Calu3 (cell line): ENCODE data around the gene NUDT22. TPM values are rescaled to one million over a fixed set of nuclear protein-coding genes. Genes with fewer than 3 reads are reported as not detected.

Source experiments
- BruUV-seq: library from RNA; stranded (reverse); fragments of 400-500 nt; replicated peaks from 2 replicates; lab custom pipeline; 2021; lab: Mats Ljungman, UMichigan
- CTCF ChIA-PET: fragments of 300-600 bp; sonication (Branson Sonifier 250); formaldehyde crosslinking; loops from one replicate; lab custom pipeline; 2022; ENCODE audit warnings: antibody characterized with exemption; lab: Charles Lee
- DNase-seq: peaks from one replicate; pipeline ENCODE4 v3.0.0; 2022
- H3K27ac Mint-ChIP-seq: one replicate; pipeline ENCODE4 v1.8.0; 2022; ENCODE audit warnings: mixed read lengths; ENCODE audit not compliant: unreplicated experiment
- H3K27me3 Mint-ChIP-seq: one replicate; pipeline ENCODE4 v1.8.0; 2022; ENCODE audit warnings: mixed read lengths; ENCODE audit not compliant: unreplicated experiment
- H3K36me3 Mint-ChIP-seq: one replicate; pipeline ENCODE4 v1.8.0; 2022; ENCODE audit warnings: mild to moderate bottlenecking, moderate library complexity, mixed read lengths; ENCODE audit not compliant: insufficient read depth, unreplicated experiment
- H3K4me1 Mint-ChIP-seq: one replicate; pipeline ENCODE4 v1.8.0; 2022; ENCODE audit warnings: mild to moderate bottlenecking, low read depth, mixed read lengths; ENCODE audit not compliant: unreplicated experiment
- H3K4me3 Mint-ChIP-seq: one replicate; pipeline ENCODE4 v1.8.0; 2022; ENCODE audit warnings: mild to moderate bottlenecking, low read depth, moderate library complexity, mixed read lengths; ENCODE audit not compliant: unreplicated experiment
- H3K9me3 Mint-ChIP-seq: one replicate; pipeline ENCODE4 v1.8.0; 2022; ENCODE audit warnings: low read depth, mixed read lengths; ENCODE audit not compliant: unreplicated experiment
- intact Hi-C: fragments of 100-400 bp; cut with micrococcal nuclease; formaldehyde crosslinking; loops from one replicate; pipeline ENCODE4 v1.10.0; 2022; ENCODE audit not compliant: unreplicated experiment
- total RNA-seq: library from RNA; stranded (reverse); gene quantifications from 2 replicates; pipeline ENCODE4 v1.2.3, GENCODE V29; 2022
- TF ChIP-seq, protein P1 (sequence below): fragments of 200-600 bp; IDR thresholded peaks from one replicate; pipeline ENCODE4 v1.8.0; 2022; ENCODE audit warnings: antibody characterized with exemption; ENCODE audit not compliant: unreplicated experiment

Gene NUDT22
- total RNA-seq, 1 experiment from 2014 or later: 58.7 TPM

DNA sequence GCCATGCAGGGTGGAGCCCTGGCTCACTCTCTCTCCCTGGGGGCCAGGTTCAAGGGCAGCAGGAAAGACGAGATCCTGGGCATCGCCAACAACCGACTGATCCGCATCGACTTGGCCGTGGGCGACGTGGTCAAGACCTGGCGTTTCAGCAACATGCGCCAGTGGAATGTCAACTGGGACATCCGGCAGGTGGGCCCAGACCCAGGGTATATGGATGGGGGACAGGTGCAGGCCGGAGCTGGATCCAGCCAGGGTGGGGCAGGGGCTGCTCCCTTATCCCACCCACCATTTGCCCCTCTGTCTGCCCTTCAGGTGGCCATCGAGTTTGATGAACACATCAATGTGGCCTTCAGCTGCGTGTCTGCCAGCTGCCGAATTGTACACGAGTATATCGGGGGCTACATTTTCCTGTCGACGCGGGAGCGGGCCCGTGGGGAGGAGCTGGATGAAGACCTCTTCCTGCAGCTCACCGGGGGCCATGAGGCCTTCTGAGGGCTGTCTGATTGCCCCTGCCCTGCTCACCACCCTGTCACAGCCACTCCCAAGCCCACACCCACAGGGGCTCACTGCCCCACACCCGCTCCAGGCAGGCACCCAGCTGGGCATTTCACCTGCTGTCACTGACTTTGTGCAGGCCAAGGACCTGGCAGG lies 2.9 kb upstream of the NUDT22 start:
- Mint-ChIP-seq H3K27me3 (no peaks in the 10 kb centered on the region), H3K9me3 (no peaks in the 10 kb centered on the region), H3K27ac (peak overlapping the region; percentile 39), H3K36me3 (peaks cover 93% of the 10 kb centered on the region), H3K4me1 (peaks cover 15% of the 10 kb centered on the region), H3K4me3 (no peak overlapping the region)
- no TSS peak for BruUV-seq
- DNase-seq: no peak
- intact Hi-C loops: no loop called here
- CTCF ChIA-PET: interaction anchor here (0.7 to 1.4 kb wide), 2 partner anchors 15 to 27 kb away, joined by 3 to 5 read pairs; no protein-coding TSS in a partner anchor
- TF ChIP-seq, protein P1, sequence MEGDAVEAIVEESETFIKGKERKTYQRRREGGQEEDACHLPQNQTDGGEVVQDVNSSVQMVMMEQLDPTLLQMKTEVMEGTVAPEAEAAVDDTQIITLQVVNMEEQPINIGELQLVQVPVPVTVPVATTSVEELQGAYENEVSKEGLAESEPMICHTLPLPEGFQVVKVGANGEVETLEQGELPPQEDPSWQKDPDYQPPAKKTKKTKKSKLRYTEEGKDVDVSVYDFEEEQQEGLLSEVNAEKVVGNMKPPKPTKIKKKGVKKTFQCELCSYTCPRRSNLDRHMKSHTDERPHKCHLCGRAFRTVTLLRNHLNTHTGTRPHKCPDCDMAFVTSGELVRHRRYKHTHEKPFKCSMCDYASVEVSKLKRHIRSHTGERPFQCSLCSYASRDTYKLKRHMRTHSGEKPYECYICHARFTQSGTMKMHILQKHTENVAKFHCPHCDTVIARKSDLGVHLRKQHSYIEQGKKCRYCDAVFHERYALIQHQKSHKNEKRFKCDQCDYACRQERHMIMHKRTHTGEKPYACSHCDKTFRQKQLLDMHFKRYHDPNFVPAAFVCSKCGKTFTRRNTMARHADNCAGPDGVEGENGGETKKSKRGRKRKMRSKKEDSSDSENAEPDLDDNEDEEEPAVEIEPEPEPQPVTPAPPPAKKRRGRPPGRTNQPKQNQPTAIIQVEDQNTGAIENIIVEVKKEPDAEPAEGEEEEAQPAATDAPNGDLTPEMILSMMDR: no peak

DNA sequence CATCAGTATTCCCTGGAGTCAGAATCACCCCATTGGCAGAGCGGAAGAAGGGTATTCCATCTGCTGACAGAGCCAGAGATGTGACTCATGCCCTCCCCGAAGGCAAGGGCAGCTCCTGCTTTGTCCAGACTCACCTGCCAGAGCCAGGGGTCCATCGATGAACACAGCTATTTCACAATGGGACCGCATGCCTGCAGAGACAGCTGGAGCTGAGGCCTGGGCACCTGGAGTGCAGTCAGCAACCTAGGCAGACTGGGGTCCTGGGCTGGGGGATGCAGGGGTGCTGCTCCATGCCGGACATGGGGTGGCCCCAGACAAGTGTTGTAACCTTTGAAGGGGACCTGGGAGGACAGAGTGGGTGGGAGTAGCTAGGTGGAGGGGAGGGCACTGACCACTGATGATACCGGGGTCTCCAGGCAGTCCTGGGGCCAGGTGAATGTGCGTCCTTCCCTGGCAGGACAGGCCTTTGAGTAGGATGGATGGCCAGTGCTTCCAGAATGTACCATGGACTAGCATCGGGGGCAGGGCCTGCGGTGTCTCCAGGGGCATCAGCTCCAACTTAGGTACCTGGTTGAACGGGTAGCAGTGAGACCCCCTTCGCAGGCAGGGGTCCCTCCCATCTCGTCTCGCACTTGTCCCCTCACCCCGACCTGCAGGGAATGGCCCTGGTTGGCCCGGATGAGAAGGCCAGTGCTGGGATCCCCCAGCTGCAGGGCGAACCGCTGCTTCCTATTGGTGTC lies 1.8 kb upstream of the NUDT22 start:
- DNase-seq: no peak
- peak overlapping the region; percentile 79 for H3K4me3 Mint-ChIP-seq
- H3K27ac Mint-ChIP-seq: peak overlapping the region; percentile 50
- no peaks in the 10 kb centered on the region for H3K9me3 Mint-ChIP-seq
- peaks cover 7% of the 10 kb centered on the region for H3K4me1 Mint-ChIP-seq
- CTCF ChIA-PET: interaction anchor here (1.1 to 1.4 kb wide), 2 partner anchors 10 to 26 kb away, joined by 3 to 4 read pairs; no protein-coding TSS in a partner anchor
- H3K36me3 Mint-ChIP-seq: peaks cover 85% of the 10 kb centered on the region
- TF ChIP-seq, protein P1: no peak
- intact Hi-C loops: no loop called here
- H3K27me3 Mint-ChIP-seq: no peaks in the 10 kb centered on the region
- no TSS peak for BruUV-seq

DNA sequence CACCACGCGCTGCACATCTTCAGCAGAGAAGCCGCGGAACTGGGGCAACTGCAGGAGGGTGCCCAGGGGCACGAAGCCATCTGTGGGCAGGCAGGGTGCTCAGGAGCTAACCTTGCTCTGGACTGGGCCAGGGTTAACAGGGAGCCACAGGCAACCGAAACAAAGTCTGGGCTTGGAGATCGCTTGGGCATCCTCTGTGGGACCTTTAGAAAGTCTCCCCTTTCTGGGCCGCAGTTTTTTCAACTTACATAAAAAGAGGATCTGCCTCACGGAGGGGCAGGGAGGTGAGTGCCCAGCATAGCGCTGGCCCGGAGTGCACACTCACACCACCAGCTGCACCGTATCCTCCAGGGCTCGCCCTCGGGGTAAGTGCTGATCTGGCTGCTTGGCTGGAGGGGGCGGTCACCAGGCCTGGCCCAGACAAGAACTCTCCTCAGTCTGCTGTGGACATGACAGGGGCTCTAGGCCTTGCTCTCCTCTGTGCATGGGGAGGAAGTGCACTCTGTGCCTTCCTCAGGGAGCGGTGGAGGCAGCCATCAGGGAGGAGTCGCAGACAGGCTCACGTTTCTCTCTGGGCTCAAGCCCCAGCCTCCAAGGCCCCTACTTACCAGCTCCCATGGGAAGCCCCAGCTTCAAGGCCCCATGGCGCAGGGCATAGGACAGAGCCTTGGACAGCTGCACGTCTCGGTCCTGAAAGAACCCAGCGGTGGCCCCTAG lies 1.0 kb upstream of the NUDT22 start:
- intact Hi-C loops: no loop called here
- peaks cover 86% of the 10 kb centered on the region for H3K36me3 Mint-ChIP-seq
- H3K9me3 Mint-ChIP-seq: no peaks in the 10 kb centered on the region
- no peak for DNase-seq
- BruUV-seq: no TSS peak
- TF ChIP-seq, protein P1: no peak
- H3K27ac Mint-ChIP-seq: peak overlapping the region; percentile 50
- CTCF ChIA-PET: interaction anchor here (0.5 to 1.1 kb wide), 2 partner anchors 26 to 78 kb away, joined by 4 to 7 read pairs; no protein-coding TSS in a partner anchor
- H3K4me3 Mint-ChIP-seq: peak overlapping the region; percentile 79
- H3K4me1 Mint-ChIP-seq: peaks cover 7% of the 10 kb centered on the region
- no peaks in the 10 kb centered on the region for H3K27me3 Mint-ChIP-seq

DNA sequence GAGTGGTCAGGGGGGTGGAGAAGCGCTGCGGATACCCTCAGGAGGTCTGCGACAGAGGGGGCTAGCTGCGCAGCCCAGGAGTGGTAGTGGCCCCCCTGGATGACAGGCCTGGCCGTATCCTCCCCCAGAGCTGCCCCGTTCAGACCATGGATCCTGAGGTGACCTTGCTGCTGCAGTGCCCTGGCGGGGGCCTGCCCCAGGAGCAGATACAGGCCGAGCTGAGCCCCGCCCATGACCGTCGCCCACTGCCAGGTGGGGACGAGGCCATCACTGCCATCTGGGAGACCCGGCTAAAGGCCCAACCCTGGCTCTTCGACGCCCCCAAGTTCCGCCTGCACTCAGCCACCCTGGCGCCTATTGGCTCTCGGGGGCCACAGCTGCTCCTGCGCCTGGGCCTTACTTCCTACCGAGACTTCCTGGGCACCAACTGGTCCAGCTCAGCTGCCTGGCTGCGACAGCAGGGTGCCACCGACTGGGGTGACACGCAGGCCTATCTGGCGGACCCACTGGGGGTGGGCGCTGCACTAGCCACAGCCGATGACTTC lies 505 bp downstream of the NUDT22 start:
- Mint-ChIP-seq H3K36me3 (peaks cover 87% of the 10 kb centered on the region), H3K4me3 (peak overlapping the region; percentile 79), H3K27me3 (no peaks in the 10 kb centered on the region), H3K4me1 (peaks cover 7% of the 10 kb centered on the region), H3K9me3 (no peaks in the 10 kb centered on the region), H3K27ac (peak overlapping the region; percentile 14)
- TF ChIP-seq, protein P1: no peak
- peak; percentile 44 for DNase-seq
- intact Hi-C loops: no loop called here
- CTCF ChIA-PET: interaction anchor here (0.6 to 1.3 kb wide), 3 partner anchors 11 to 19 kb away, joined by 3 read pairs; no protein-coding TSS in a partner anchor
- TSS peak; percentile 59 for BruUV-seq
